Urinary bladder (tissue), 2 donors: ENCODE results near the gene ZNF491. TPM values are rescaled to one million over a fixed set of nuclear protein-coding genes. Genes with fewer than 3 reads are reported as not detected.

Experiments
- polyA plus RNA-seq: library from polyadenylated mRNA; stranded (reverse); fragments of 200-250 nt; gene quantifications from one replicate; pipeline ENCODE4 v1.2.3, GENCODE V29; 2013
- total RNA-seq: library from RNA; depleted of rRNA; stranded (reverse); fragments of >200 nt; gene quantifications from one replicate; pipeline ENCODE4 v1.2.3, GENCODE V29; 2014
- donor health status: healthy.

Gene ZNF491
- total and polyA plus RNA-seq, 2 donors, result 1.6 to 8.6 TPM

Other genes starting within 250 kb of the ZNF491 start
- gene ELOF1, start 239.3 kb upstream of the ZNF491 start, total RNA-seq, result 15.4 TPM
- 61.2 TPM for gene ELOF1, start 239.3 kb upstream of the ZNF491 start, polyA plus RNA-seq
- 1.1 TPM for gene ACP5, start 220.9 kb upstream of the ZNF491 start, total RNA-seq
- gene ACP5, start 220.9 kb upstream of the ZNF491 start, polyA plus RNA-seq, result 14.7 TPM
- gene ZNF627, start 201.0 kb upstream of the ZNF491 start, total RNA-seq, result 48.2 TPM
- gene ZNF627, start 201.0 kb upstream of the ZNF491 start, polyA plus RNA-seq, result 10.9 TPM
- 35.1 TPM for gene ZNF823, start 59.6 kb upstream of the ZNF491 start, total RNA-seq
- gene ZNF823, start 59.6 kb upstream of the ZNF491 start, polyA plus RNA-seq, result 3.5 TPM
- 37.7 TPM for gene ZNF441, start 31.5 kb upstream of the ZNF491 start, total RNA-seq
- gene ZNF441, start 31.5 kb upstream of the ZNF491 start, polyA plus RNA-seq, result 7.4 TPM
- 40.5 TPM for gene ZNF440, start 15.8 kb downstream of the ZNF491 start, total RNA-seq
- 6.6 TPM for gene ZNF440, start 15.8 kb downstream of the ZNF491 start, polyA plus RNA-seq
- gene ZNF439, start 50.2 kb downstream of the ZNF491 start, total RNA-seq, result 26.2 TPM
- gene ZNF439, start 50.2 kb downstream of the ZNF491 start, polyA plus RNA-seq, result 3.6 TPM
- gene ZNF69, start 89.3 kb downstream of the ZNF491 start, total RNA-seq, result 26.5 TPM
- 2.5 TPM for gene ZNF69, start 89.3 kb downstream of the ZNF491 start, polyA plus RNA-seq
- gene ZNF700, start 126.6 kb downstream of the ZNF491 start, total RNA-seq, result 29.3 TPM
- gene ZNF700, start 126.6 kb downstream of the ZNF491 start, polyA plus RNA-seq, result 6.0 TPM
- gene ZNF763, start 166.5 kb downstream of the ZNF491 start, total RNA-seq, result 6.1 TPM
- gene ZNF763, start 166.5 kb downstream of the ZNF491 start, polyA plus RNA-seq, result 3.3 TPM
- 16.0 TPM for gene ZNF433, start 237.2 kb downstream of the ZNF491 start, total RNA-seq
- 7.0 TPM for gene ZNF433, start 237.2 kb downstream of the ZNF491 start, polyA plus RNA-seq